ENCODE data around the gene ZNF362.

The ZNF362 gene

GRCh38 chr1:33295450-33296081, 39.3 kb downstream of the ZNF362 start:
- peak; percentile 85 for ATAC-seq
- H3K27me3 Mint-ChIP-seq, result no peaks in the 10 kb centered on the region

GRCh38 chr1:33296082-33296458, 39.8 kb downstream of the ZNF362 start:
- Mint-ChIP-seq H3K4me1 (no peaks in the 10 kb centered on the region), H3K27me3 (no peaks in the 10 kb centered on the region), H3K4me3 (no peak overlapping the region), H3K27ac (no peak overlapping the region), H3K36me3 (ENCODE audit: low read depth) (no peaks in the 10 kb centered on the region), H3K9me3 (no peaks in the 10 kb centered on the region)
- ATAC-seq, result no peak
- no peak for DNase-seq

More at GRCh38 chr1:33295450-33296081, 39.3 kb downstream of the ZNF362 start:
- H3K4me3 Mint-ChIP-seq, result no peak overlapping the region
- no peaks in the 10 kb centered on the region for H3K36me3 Mint-ChIP-seq (ENCODE audit: low read depth)
- H3K27ac Mint-ChIP-seq, result no peak overlapping the region
- DNase-seq, result peak; percentile 89
- H3K9me3 Mint-ChIP-seq, result no peaks in the 10 kb centered on the region
- no peaks in the 10 kb centered on the region for H3K4me1 Mint-ChIP-seq

GRCh38 chr1:33296824-33297223, 40.5 kb downstream of the ZNF362 start:
- Mint-ChIP-seq H3K9me3 (no peaks in the 10 kb centered on the region), H3K4me3 (no peak overlapping the region), H3K27me3 (no peaks in the 10 kb centered on the region), H3K27ac (no peak overlapping the region), H3K4me1 (no peaks in the 10 kb centered on the region), H3K36me3 (ENCODE audit: low read depth) (no peaks in the 10 kb centered on the region)
- no peak for DNase-seq
- ATAC-seq, result no peak

GRCh38 chr1:33297911-33298622, 41.8 kb downstream of the ZNF362 start:
- Mint-ChIP-seq H3K4me1 (peaks cover 7% of the 10 kb centered on the region), H3K9me3 (no peaks in the 10 kb centered on the region), H3K4me3 (no peak overlapping the region), H3K27me3 (no peaks in the 10 kb centered on the region), H3K27ac (no peak overlapping the region), H3K36me3 (ENCODE audit: low read depth) (no peaks in the 10 kb centered on the region)
- ATAC-seq (no peak), DNase-seq (no peak)

GRCh38 chr1:33298623-33299277, 42.5 kb downstream of the ZNF362 start:
- no peaks in the 10 kb centered on the region for H3K36me3 Mint-ChIP-seq (ENCODE audit: low read depth)
- H3K9me3 Mint-ChIP-seq, result no peaks in the 10 kb centered on the region
- no peak overlapping the region for H3K4me3 Mint-ChIP-seq
- no peak overlapping the region for H3K27ac Mint-ChIP-seq
- H3K27me3 Mint-ChIP-seq, result no peaks in the 10 kb centered on the region
- H3K4me1 Mint-ChIP-seq, result peaks cover 7% of the 10 kb centered on the region
- ATAC-seq, result peak; percentile 59
- peak; percentile 73 for DNase-seq

GRCh38 chr1:33299461-33300155, 43.3 kb downstream of the ZNF362 start:
- DNase-seq, result no peak
- no peaks in the 10 kb centered on the region for H3K36me3 Mint-ChIP-seq (ENCODE audit: low read depth)
- H3K4me1 Mint-ChIP-seq, result peaks cover 7% of the 10 kb centered on the region
- no peak overlapping the region for H3K27ac Mint-ChIP-seq
- no peaks in the 10 kb centered on the region for H3K9me3 Mint-ChIP-seq
- ATAC-seq, result no peak
- no peak overlapping the region for H3K4me3 Mint-ChIP-seq
- H3K27me3 Mint-ChIP-seq, result no peaks in the 10 kb centered on the region

GRCh38 chr1:33300673-33301072, 44.4 kb downstream of the ZNF362 start:
- ATAC-seq (no peak), DNase-seq (no peak)
- H3K27ac Mint-ChIP-seq, result no peak overlapping the region
- no peaks in the 10 kb centered on the region for H3K9me3 Mint-ChIP-seq
- H3K4me1 Mint-ChIP-seq, result peaks cover 7% of the 10 kb centered on the region
- no peak overlapping the region for H3K4me3 Mint-ChIP-seq
- H3K27me3 Mint-ChIP-seq, result no peaks in the 10 kb centered on the region
- no peaks in the 10 kb centered on the region for H3K36me3 Mint-ChIP-seq (ENCODE audit: low read depth)

- H3K27ac Mint-ChIP-seq, result no peak overlapping the region
- no peak for ATAC-seq
These were observed 45.1 kb downstream of the ZNF362 start for GRCh38 chr1:33301273-33301984.

GRCh38 chr1:33302325-33302724, 46.0 kb downstream of the ZNF362 start:
- H3K36me3 Mint-ChIP-seq (ENCODE audit: low read depth), result no peaks in the 10 kb centered on the region
- no peak overlapping the region for H3K4me3 Mint-ChIP-seq
- ATAC-seq (no peak), DNase-seq (peak; percentile 18)
- peaks cover 11% of the 10 kb centered on the region for H3K4me1 Mint-ChIP-seq
- no peak overlapping the region for H3K27ac Mint-ChIP-seq
- peaks cover 5% of the 10 kb centered on the region for H3K27me3 Mint-ChIP-seq
- H3K9me3 Mint-ChIP-seq, result no peaks in the 10 kb centered on the region

More at GRCh38 chr1:33301273-33301984, 45.1 kb downstream of the ZNF362 start:
- Mint-ChIP-seq H3K36me3 (ENCODE audit: low read depth) (no peaks in the 10 kb centered on the region), H3K27me3 (peaks cover 5% of the 10 kb centered on the region), H3K9me3 (no peaks in the 10 kb centered on the region), H3K4me1 (peaks cover 11% of the 10 kb centered on the region), H3K4me3 (no peak overlapping the region)
- no peak for DNase-seq

GRCh38 chr1:33305016-33305415, 48.7 kb downstream of the ZNF362 start:
- Mint-ChIP-seq H3K9me3 (no peaks in the 10 kb centered on the region), H3K4me3 (no peak overlapping the region), H3K27ac (no peak overlapping the region), H3K36me3 (ENCODE audit: low read depth) (no peaks in the 10 kb centered on the region), H3K27me3 (peaks cover 13% of the 10 kb centered on the region), H3K4me1 (peaks cover 11% of the 10 kb centered on the region)
- DNase-seq (no peak), ATAC-seq (no peak)

GRCh38 chr1:33305816-33306652, 49.7 kb downstream of the ZNF362 start:
- Mint-ChIP-seq H3K9me3 (no peaks in the 10 kb centered on the region), H3K27ac (no peak overlapping the region), H3K27me3 (peaks cover 13% of the 10 kb centered on the region), H3K4me1 (peaks cover 11% of the 10 kb centered on the region), H3K36me3 (ENCODE audit: low read depth) (no peaks in the 10 kb centered on the region), H3K4me3 (no peak overlapping the region)
- DNase-seq (no peak), ATAC-seq (no peak)

- no peaks in the 10 kb centered on the region for H3K36me3 Mint-ChIP-seq (ENCODE audit: low read depth)
- no peak overlapping the region for H3K4me3 Mint-ChIP-seq
- H3K27ac Mint-ChIP-seq, result no peak overlapping the region
- no peaks in the 10 kb centered on the region for H3K9me3 Mint-ChIP-seq
- ATAC-seq (no peak), DNase-seq (no peak)
- H3K4me1 Mint-ChIP-seq, result peaks cover 11% of the 10 kb centered on the region
- H3K27me3 Mint-ChIP-seq, result peaks cover 13% of the 10 kb centered on the region
These were observed 50.6 kb downstream of the ZNF362 start for GRCh38 chr1:33306653-33307493.

GRCh38 chr1:33307494-33307864, 51.2 kb downstream of the ZNF362 start:
- Mint-ChIP-seq H3K9me3 (no peaks in the 10 kb centered on the region), H3K4me3 (no peak overlapping the region), H3K27ac (no peak overlapping the region), H3K36me3 (ENCODE audit: low read depth) (no peaks in the 10 kb centered on the region), H3K27me3 (peaks cover 13% of the 10 kb centered on the region), H3K4me1 (peaks cover 7% of the 10 kb centered on the region)
- DNase-seq, result no peak
- no peak for ATAC-seq

Data from activated naive CD8-positive, alpha-beta T cell treated with anti-CD3 and anti-CD28 coated beads, Interleukin-2, amount 50 U/mL, for 24 hours (primary cell).